GM18508 (cell line): ENCODE measurements around the gene RPS29.
A peak's percentile ranks its signal among the peaks of the same experiment; 100 is the strongest.
"Not testable (repeated sequence)": the region's sequence is repeated elsewhere in the genome, so short reads cannot be mapped to it uniquely, and the experiment has no call there.

Experiments used
- ATAC-seq: cut with Tn5 transposase; IDR thresholded peaks from one replicate; pipeline ENCODE4 v1.9.1; 2021; ENCODE audit warnings: moderate number of reproducible peaks; ENCODE audit not compliant: insufficient read depth, unreplicated experiment

Gene RPS29

GRCh38 chr14:49585803-49586672 is at the start of gene RPS29:
Gene RPS29 (minus strand): TSS chr14:49586380. CDS start chr14:49586346, 34 bp downstream.
- peak; percentile 80 for ATAC-seq

GRCh38 chr14:49634547-49635334 is 48.6 kb upstream of the RPS29 start, which contains the start of gene DNAAF2:
Gene DNAAF2 (minus strand): TSS chr14:49635244. CDS start chr14:49635149, 95 bp downstream.
- ATAC-seq, result peak; percentile 20

GRCh38 chr14:49633640-49634546 is 47.7 kb upstream of the RPS29 start:
- ATAC-seq, result peak; percentile 47

- ATAC-seq, result no peak
Measured at GRCh38 chr14:49623941-49624839, 38.0 kb upstream of the RPS29 start.

GRCh38 chr14:49623387-49623786 is 37.2 kb upstream of the RPS29 start:
- ATAC-seq, result no peak

- ATAC-seq, result no peak
Measured at GRCh38 chr14:49622022-49622607, 35.9 kb upstream of the RPS29 start.

GRCh38 chr14:49621114-49621881 is 35.1 kb upstream of the RPS29 start:
- ATAC-seq, result no peak

GRCh38 chr14:49620182-49621113 is 34.3 kb upstream of the RPS29 start, which contains the start of the genes MGAT2 and RPL36AL:
Gene MGAT2 (plus strand): TSS chr14:49620799. CDS start chr14:49621269, 470 bp downstream.
Gene RPL36AL (minus strand): TSS chr14:49620626. CDS start chr14:49619104, 1,522 bp downstream.
- peak; percentile 84 for ATAC-seq

GRCh38 chr14:49619730-49620129 is 33.5 kb upstream of the RPS29 start:
- ATAC-seq, result no peak

GRCh38 chr14:49619273-49619672 is 33.1 kb upstream of the RPS29 start:
- ATAC-seq, result not testable (repeated sequence)

GRCh38 chr14:49617852-49618519 is 31.8 kb upstream of the RPS29 start:
- no peak for ATAC-seq

- no peak for ATAC-seq
Measured at GRCh38 chr14:49615776-49616175, 29.6 kb upstream of the RPS29 start.

- ATAC-seq, result no peak
Measured at GRCh38 chr14:49614196-49614595, 28.0 kb upstream of the RPS29 start.

GRCh38 chr14:49612671-49613070 is 26.5 kb upstream of the RPS29 start:
- no peak for ATAC-seq

- ATAC-seq, result no peak
Measured at GRCh38 chr14:49612251-49612650, 26.1 kb upstream of the RPS29 start.

- ATAC-seq, result no peak
Measured at GRCh38 chr14:49607583-49607982, 21.4 kb upstream of the RPS29 start.
